ENCODE data around the gene TEKTIP1. TPM values are rescaled to one million over a fixed set of nuclear protein-coding genes. Genes with fewer than 3 reads are reported as not detected.

TEKTIP1 gene
- total RNA-seq, 4 donors from 2014 or later, result 1.8 to 4.1 TPM; not detected in 2

DNA sequence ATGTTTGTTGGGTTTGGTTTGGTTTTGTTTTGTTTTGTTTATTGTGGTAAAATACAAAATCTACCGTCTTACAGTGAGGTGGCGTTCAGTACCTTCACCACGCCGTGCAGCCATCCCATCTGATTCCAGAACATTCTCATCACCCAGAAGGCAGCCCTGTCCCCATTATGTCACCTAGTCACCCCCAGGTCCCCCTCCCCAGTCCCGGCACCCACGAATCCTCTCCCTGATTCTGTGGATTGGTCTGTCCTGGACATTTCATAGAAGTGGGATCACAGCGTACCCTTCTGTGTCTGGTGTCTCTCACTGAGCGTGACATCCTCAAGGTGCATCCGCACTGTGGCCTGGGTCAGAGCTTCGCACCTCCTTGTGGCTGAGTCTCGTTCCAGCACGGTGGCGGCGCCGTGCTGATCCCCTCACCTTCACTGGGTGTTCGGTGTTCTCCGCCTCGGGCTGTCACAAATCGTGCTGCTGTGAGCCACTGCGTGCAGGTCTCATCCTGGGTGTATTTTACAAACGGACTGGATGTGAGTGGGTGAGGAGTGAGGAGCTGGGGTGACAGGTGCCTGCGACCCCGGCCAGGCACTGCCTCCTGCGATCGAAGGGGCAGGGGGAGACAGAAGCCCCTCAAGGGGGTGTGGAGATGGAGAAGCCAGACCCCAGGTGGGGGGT is 580 bp upstream of the TEKTIP1 start:
- TF ChIP-seq, protein P1, sequence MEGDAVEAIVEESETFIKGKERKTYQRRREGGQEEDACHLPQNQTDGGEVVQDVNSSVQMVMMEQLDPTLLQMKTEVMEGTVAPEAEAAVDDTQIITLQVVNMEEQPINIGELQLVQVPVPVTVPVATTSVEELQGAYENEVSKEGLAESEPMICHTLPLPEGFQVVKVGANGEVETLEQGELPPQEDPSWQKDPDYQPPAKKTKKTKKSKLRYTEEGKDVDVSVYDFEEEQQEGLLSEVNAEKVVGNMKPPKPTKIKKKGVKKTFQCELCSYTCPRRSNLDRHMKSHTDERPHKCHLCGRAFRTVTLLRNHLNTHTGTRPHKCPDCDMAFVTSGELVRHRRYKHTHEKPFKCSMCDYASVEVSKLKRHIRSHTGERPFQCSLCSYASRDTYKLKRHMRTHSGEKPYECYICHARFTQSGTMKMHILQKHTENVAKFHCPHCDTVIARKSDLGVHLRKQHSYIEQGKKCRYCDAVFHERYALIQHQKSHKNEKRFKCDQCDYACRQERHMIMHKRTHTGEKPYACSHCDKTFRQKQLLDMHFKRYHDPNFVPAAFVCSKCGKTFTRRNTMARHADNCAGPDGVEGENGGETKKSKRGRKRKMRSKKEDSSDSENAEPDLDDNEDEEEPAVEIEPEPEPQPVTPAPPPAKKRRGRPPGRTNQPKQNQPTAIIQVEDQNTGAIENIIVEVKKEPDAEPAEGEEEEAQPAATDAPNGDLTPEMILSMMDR (IDR thresholded peaks at IDR 0.05; ENCODE audit: low read depth), result no peak

- TF ChIP-seq, protein P1 (IDR thresholded peaks at IDR 0.05; ENCODE audit: low read depth), result no peak
Observed at GRCh38 chr19:3539756-3540118, 763 bp downstream of the TEKTIP1 start.

DNA sequence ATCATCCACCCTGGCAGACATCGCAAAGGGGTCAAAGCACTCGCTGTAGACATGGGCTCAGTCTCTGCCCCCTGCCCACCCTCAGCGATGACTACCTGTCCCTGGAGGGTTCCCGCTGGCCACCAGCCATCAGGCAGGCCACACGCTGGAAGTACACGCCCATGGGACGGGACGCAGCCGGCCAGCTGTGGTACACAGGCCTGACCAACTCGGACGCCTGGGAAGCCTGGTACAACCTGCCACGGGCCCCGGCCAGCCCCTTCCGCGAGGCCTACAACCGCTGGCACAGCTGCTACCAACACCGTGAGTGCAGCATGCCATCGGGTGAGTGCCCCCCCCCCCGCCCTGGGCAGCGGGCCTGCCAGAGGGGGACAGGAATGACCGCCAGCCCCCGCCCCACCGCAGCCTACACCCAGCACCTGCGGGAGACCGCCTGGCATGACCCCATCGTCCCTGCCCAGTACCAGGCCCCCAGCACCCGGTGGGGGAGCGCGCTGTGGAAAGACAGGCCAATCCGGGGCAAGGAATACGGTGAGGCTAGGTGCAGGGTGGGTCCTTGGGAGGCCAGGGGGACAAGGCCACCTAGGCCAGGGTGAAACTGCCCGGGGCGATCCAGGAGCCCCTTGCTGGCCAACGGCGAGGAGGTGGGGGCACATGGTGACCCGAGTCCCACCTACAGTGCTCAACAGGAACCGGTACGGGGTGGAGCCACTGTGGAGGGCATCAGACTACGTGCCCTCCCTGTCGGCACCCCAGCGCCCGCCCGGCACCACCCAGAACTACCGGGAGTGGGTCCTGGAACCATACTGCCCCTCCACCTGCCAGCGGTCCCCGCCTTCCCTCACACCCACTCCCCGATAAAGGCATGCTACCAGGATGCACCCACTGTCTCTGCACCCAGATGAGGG is 4.4 kb downstream of the TEKTIP1 start:
- TF ChIP-seq, protein P1 (IDR thresholded peaks at IDR 0.05; ENCODE audit: low read depth), result no peak

GRCh38 chr19:3544058-3544376 is 5.0 kb downstream of the TEKTIP1 start:
- TF ChIP-seq, protein P1 (IDR thresholded peaks at IDR 0.05; ENCODE audit: low read depth), result no peak

- TF ChIP-seq, protein P1 (IDR thresholded peaks at IDR 0.05; ENCODE audit: low read depth), result no peak
Observed at GRCh38 chr19:3544742-3545668, 6.0 kb downstream of the TEKTIP1 start.

- TF ChIP-seq, protein P1 (IDR thresholded peaks at IDR 0.05; ENCODE audit: low read depth), result no peak
Observed at GRCh38 chr19:3545669-3546034, 6.7 kb downstream of the TEKTIP1 start.

All from subcutaneous adipose tissue (tissue), 4 donors.